H9 (cell line): ENCODE data around the gene BCAR3. TPM values are rescaled to one million over a fixed set of nuclear protein-coding genes. Genes with fewer than 3 reads are reported as not detected.

Source experiments
- DNase-seq: peaks from one replicate; pipeline ENCODE4 v3.0.0-alpha.2; 2017
- H2AFZ ChIP-seq: one replicate; pipeline ENCODE4 v1.6.1; 2013; ENCODE audit warnings: mild to moderate bottlenecking, low read length, control low read depth, moderate library complexity
- H2AK5ac ChIP-seq: 2 replicates; pipeline ENCODE4 v1.6.1; 2013; ENCODE audit warnings: low read length, control low read depth, mixed read lengths; ENCODE audit not compliant: insufficient read length
- H2BK120ac ChIP-seq: one replicate; pipeline ENCODE4 v1.6.1; 2013; ENCODE audit warnings: low read depth, mild to moderate bottlenecking, low read length, control low read depth, inconsistent platforms; ENCODE audit not compliant: poor library complexity, severe bottlenecking
- H2BK12ac ChIP-seq: 2 replicates; pipeline ENCODE4 v1.6.1; 2013; ENCODE audit warnings: low read length, control low read depth, mixed read lengths, low read depth; ENCODE audit not compliant: insufficient read length
- H2BK15ac ChIP-seq: 2 replicates; pipeline ENCODE4 v1.6.1; 2013; ENCODE audit warnings: low read depth, low read length, control low read depth
- H2BK20ac ChIP-seq: one replicate; pipeline ENCODE4 v1.6.1; 2013; ENCODE audit warnings: low read depth, mild to moderate bottlenecking, low read length, control low read depth, inconsistent platforms; ENCODE audit not compliant: poor library complexity, severe bottlenecking
- H2BK5ac ChIP-seq: 2 replicates; pipeline ENCODE4 v1.6.1; 2013; ENCODE audit warnings: low read length, control low read depth, mixed read lengths; ENCODE audit not compliant: insufficient read length
- H3K14ac ChIP-seq: 2 replicates; pipeline ENCODE4 v1.6.1; 2013; ENCODE audit warnings: low read length, control low read depth; ENCODE audit not compliant: insufficient read depth
- H3K18ac ChIP-seq: 2 replicates; pipeline ENCODE4 v1.6.1; 2013; ENCODE audit warnings: low read depth, mild to moderate bottlenecking, mixed read lengths, low read length, control low read depth; ENCODE audit not compliant: insufficient read length
- H3K23ac ChIP-seq: 2 replicates; pipeline ENCODE4 v1.6.1; 2013; ENCODE audit warnings: low read length, control low read depth, mixed read lengths, low read depth; ENCODE audit not compliant: insufficient read length
- H3K23me2 ChIP-seq: 2 replicates; pipeline ENCODE4 v1.6.1; 2013; ENCODE audit warnings: low read depth, mild to moderate bottlenecking, mixed read lengths, low read length, control low read depth; ENCODE audit not compliant: insufficient read length, poor library complexity, severe bottlenecking
- H3K27ac ChIP-seq: 2 replicates; pipeline ENCODE4 v1.5.1; 2013; ENCODE audit warnings: low read length, control low read depth, mixed read lengths, low read depth; ENCODE audit not compliant: insufficient read length
- H3K27me3 ChIP-seq: 2 replicates; pipeline ENCODE4 v1.6.1; 2013; ENCODE audit warnings: low read length, control low read depth, inconsistent platforms; ENCODE audit not compliant: insufficient read depth
- H3K4ac ChIP-seq: 2 replicates; pipeline ENCODE4 v1.6.1; 2013; ENCODE audit warnings: low read depth, mild to moderate bottlenecking, control low read depth, inconsistent platforms, low read length, moderate library complexity
- H3K4me1 ChIP-seq: 2 replicates; pipeline ENCODE4 v1.6.1; 2013; ENCODE audit warnings: low read length, control low read depth, inconsistent platforms; ENCODE audit not compliant: insufficient read depth
- H3K4me2 ChIP-seq: 2 replicates; pipeline ENCODE4 v1.6.1; 2013; ENCODE audit warnings: low read length, control low read depth, mixed read lengths; ENCODE audit not compliant: insufficient read length, insufficient read depth
- H3K56ac ChIP-seq: 2 replicates; pipeline ENCODE4 v1.6.1; 2013; ENCODE audit warnings: low read depth, mild to moderate bottlenecking, mixed read lengths, low read length, control low read depth; ENCODE audit not compliant: insufficient read length
- H3K79me1 ChIP-seq: 2 replicates; pipeline ENCODE4 v1.6.1; 2013; ENCODE audit warnings: low read depth, mild to moderate bottlenecking, moderate library complexity, low read length, control low read depth, inconsistent platforms; ENCODE audit not compliant: insufficient read depth, poor library complexity, severe bottlenecking
- H3K79me2 ChIP-seq: 2 replicates; pipeline ENCODE4 v1.6.1; 2013; ENCODE audit warnings: low read length, control low read depth, inconsistent platforms; ENCODE audit not compliant: insufficient read depth
- H3K9ac ChIP-seq: 2 replicates; pipeline ENCODE4 v1.6.1; 2013; ENCODE audit warnings: low read length, control low read depth, mixed read lengths; ENCODE audit not compliant: insufficient read length; ENCODE audit errors: extremely low read depth
- H3K9me3 ChIP-seq: one replicate; pipeline ENCODE4 v1.6.1; 2013; ENCODE audit warnings: low read depth, low read length, inconsistent platforms; ENCODE audit not compliant: control insufficient read depth
- H3T11ph ChIP-seq: one replicate; pipeline ENCODE4 v1.6.1; 2013; ENCODE audit warnings: mild to moderate bottlenecking, low read length, control low read depth, inconsistent platforms
- H4K20me1 ChIP-seq: one replicate; pipeline ENCODE4 v1.6.1; 2013; ENCODE audit not compliant: control insufficient read depth, insufficient read length, insufficient read depth
- H4K5ac ChIP-seq: 2 replicates; pipeline ENCODE4 v1.6.1; 2013; ENCODE audit warnings: low read depth, mild to moderate bottlenecking, mixed read lengths, low read length, control low read depth; ENCODE audit not compliant: insufficient read length
- H4K8ac ChIP-seq: replicated peaks from 2 replicates; pipeline ENCODE4 v1.6.1; 2013; ENCODE audit warnings: low read length, control low read depth, mixed read lengths, low read depth; ENCODE audit not compliant: insufficient read length
- H4K91ac ChIP-seq: 2 replicates; pipeline ENCODE4 v1.6.1; 2013; ENCODE audit warnings: low read depth, mild to moderate bottlenecking, moderate library complexity, mixed read lengths, low read length, control low read depth; ENCODE audit not compliant: insufficient read length
- H3K27ac Mint-ChIP-seq, 3 experiments: 2 replicates in 2 of 3; 3 replicates in 1 of 3; pipeline ENCODE4 v1.8.0; 2020 to 2021; ENCODE audit warnings: mixed read lengths in 3 of 3, mild to moderate bottlenecking in 1 of 3, moderate library complexity in 1 of 3
- H3K27me3 Mint-ChIP-seq: 2 replicates; pipeline ENCODE4 v1.8.0; 2021; ENCODE audit warnings: low read depth, mild to moderate bottlenecking, moderate library complexity, mixed read lengths
- H3K36me3 Mint-ChIP-seq, 3 experiments: 2 replicates in 2 of 3; 3 replicates in 1 of 3; pipeline ENCODE4 v1.8.0; 2020 to 2021; ENCODE audit warnings: low read depth in 3 of 3, mixed read lengths in 3 of 3; ENCODE audit not compliant: insufficient read depth in 1 of 3
- H3K4me1 Mint-ChIP-seq, 2 experiments: 2 replicates each; pipeline ENCODE4 v1.8.0; 2020; ENCODE audit warnings: mixed read lengths in 2 of 2
- H3K4me3 Mint-ChIP-seq, 2 experiments: 2 replicates in 1 of 2; 3 replicates in 1 of 2; pipeline ENCODE4 v1.8.0; 2020 to 2021; ENCODE audit warnings: mild to moderate bottlenecking in 2 of 2, mixed read lengths in 2 of 2, moderate library complexity in 1 of 2
- H3K9me3 Mint-ChIP-seq, 2 experiments: 2 replicates in 1 of 2; 3 replicates in 1 of 2; pipeline ENCODE4 v1.8.0; 2020; ENCODE audit warnings: mild to moderate bottlenecking in 2 of 2, mixed read lengths in 2 of 2, moderate library complexity in 1 of 2
- CTCF ChIP-seq: fragments of 200-600 bp; sonication (generic); conservative IDR thresholded peaks from 3 replicates; pipeline ENCODE4 v1.8.0; 2021; ENCODE audit warnings: antibody characterized with exemption, mild to moderate bottlenecking
- WGBS: extraction: QIAGEN DNeasy Blood & Tissue Kit; methylation state at CpG from one replicate; pipeline ENCODE4 v1.1.7; 2013; ENCODE audit warnings: missing lambda C conversion rate, low lambda C conversion rate, mixed read lengths; ENCODE audit not compliant: insufficient read length; ENCODE audit errors: extremely low coverage; 5-methylcytosine and 5-hydroxymethylcytosine counted together
- total RNA-seq: library from RNA; stranded (reverse); gene quantifications from 2 replicates; pipeline ENCODE4 v1.2.1, GENCODE V29; 2021

Gene BCAR3
- total RNA-seq, 1 experiment from 2014 or later: 4.9 TPM

GRCh38 chr1:93702111-93702827, 20.6 kb upstream of the BCAR3 start:
- Histone ChIP-seq H2BK20ac (no peak overlapping the region), H4K91ac (no peak overlapping the region), H3K4me2 (no peak overlapping the region), H2BK5ac (no peak overlapping the region), H2AK5ac (no peak overlapping the region), H4K20me1 (no peaks in the 10 kb centered on the region), H3K27me3 (no peaks in the 10 kb centered on the region), H3K79me2 (no peaks in the 10 kb centered on the region), H3K79me1 (no peaks in the 10 kb centered on the region), H3K23ac (no peak overlapping the region), H3K4ac (no peak overlapping the region), H3K27ac (no peak overlapping the region), H2BK12ac (no peak overlapping the region), H3K56ac (no peak overlapping the region), H4K8ac (no peak overlapping the region), H2AFZ (no peak overlapping the region), H3K4me1 (peaks cover 7% of the 10 kb centered on the region; the same call in 1 of the 2 replicates), H3K23me2 (no peaks in the 10 kb centered on the region), H3K9ac (no peak overlapping the region), H2BK15ac (no peak overlapping the region), H3T11ph (no peak overlapping the region), H3K14ac (no peak overlapping the region), H2BK120ac (no peak overlapping the region), H3K18ac (no peak overlapping the region), H3K9me3 (no peaks in the 10 kb centered on the region), H4K5ac (no peak overlapping the region)
- Mint-ChIP-seq H3K27ac (peak overlapping the region in 1 of 3 experiments; percentile 92; a peak in 2 of 7 replicates), H3K4me3 (no peak overlapping the region), H3K27me3 (no peaks in the 10 kb centered on the region), H3K9me3 (no peaks in the 10 kb centered on the region), H3K36me3 (no peaks in the 10 kb centered on the region), H3K4me1 (peaks cover 17 to 18% of the 10 kb centered on the region in 2 experiments)
- peak; percentile 10 for DNase-seq
- TF ChIP-seq CTCF: no peak
- no CpG with 5 or more reads among the region's 9 CpGs for WGBS
